ENCODE data around the gene METTL17.

The METTL17 gene

GRCh38 chr14:21043387-21043973, 53.7 kb downstream of the METTL17 start:
- DNase-seq (ENCODE audit: low read depth), result no peak

GRCh38 chr14:21043974-21044618, 54.3 kb downstream of the METTL17 start:
- no peak for DNase-seq (ENCODE audit: low read depth)

All from stimulated activated CD8-positive, alpha-beta memory T cell treated with anti-CD3 and anti-CD28 coated beads, Interleukin-12 subunit alpha, Interleukin-12 subunit beta, amount 100 ng/mL, for 1 hour (primary cell).